CD4-positive, CD25-positive, alpha-beta regulatory T cell (primary cell): ENCODE measurements around the gene KCNT1. TPM values are rescaled to one million over a fixed set of nuclear protein-coding genes. Genes with fewer than 3 reads are reported as not detected.

Source experiments
- ATAC-seq, 2 donors: fragments of 150-1000 bp; cut with Tn5 transposase; one replicate each; pipeline ENCODE4 v1.10.0; 2021; ENCODE audit warnings: low read depth in 2 of 2, moderate number of reproducible peaks in 2 of 2, moderate library complexity in 1 of 2
- DNase-seq, 3 donors: peaks; one replicate each; pipeline versions ENCODE4 v3.0.0 to v3.0.0-alpha.2; 2012 to 2022; ENCODE audit warnings: mixed read lengths in 1 of 3
- H3K27ac ChIP-seq: one replicate; pipeline ENCODE4 v1.7.0; 2013; ENCODE audit warnings: mild to moderate bottlenecking, low read length; ENCODE audit not compliant: insufficient read depth, poor library complexity, severe bottlenecking
- H3K27me3 ChIP-seq: one replicate; pipeline ENCODE4 v1.7.0; 2013; ENCODE audit warnings: low read length; ENCODE audit not compliant: control insufficient read depth, insufficient read depth
- H3K36me3 ChIP-seq: one replicate; pipeline ENCODE4 v1.7.0; 2013; ENCODE audit warnings: mild to moderate bottlenecking, low read length, moderate library complexity; ENCODE audit not compliant: control insufficient read depth, insufficient read depth
- H3K4me1 ChIP-seq: 2 replicates; pipeline ENCODE4 v1.7.0; 2013; ENCODE audit warnings: mild to moderate bottlenecking, low read length; ENCODE audit not compliant: insufficient read depth, control insufficient read depth, poor library complexity, severe bottlenecking
- H3K4me3 ChIP-seq: one replicate; pipeline ENCODE4 v1.7.0; 2013; ENCODE audit warnings: low read depth, mild to moderate bottlenecking, low read length, moderate library complexity
- H3K9me3 ChIP-seq, 2 experiments: 1 replicate in 1 of 2; 2 replicates in 1 of 2; pipeline ENCODE4 v1.7.0; 2013; ENCODE audit warnings: low read length in 2 of 2, mild to moderate bottlenecking in 1 of 2, moderate library complexity in 1 of 2; ENCODE audit not compliant: control insufficient read depth in 2 of 2
- H3K27ac Mint-ChIP-seq, 3 donors: one replicate each; pipeline ENCODE4 v1.8.0; 2020 to 2022; ENCODE audit warnings: mild to moderate bottlenecking in 3 of 3, mixed read lengths in 3 of 3, moderate library complexity in 2 of 3
- H3K27me3 Mint-ChIP-seq: one replicate; pipeline ENCODE4 v1.8.0; 2022; ENCODE audit warnings: mild to moderate bottlenecking, mixed read lengths
- H3K36me3 Mint-ChIP-seq: one replicate; pipeline ENCODE4 v1.8.0; 2020; ENCODE audit warnings: mixed read lengths
- H3K4me1 Mint-ChIP-seq, 4 donors: one replicate each; pipeline ENCODE4 v1.8.0; 2020 to 2022; ENCODE audit warnings: mixed read lengths in 4 of 4, mild to moderate bottlenecking in 1 of 4
- H3K4me3 Mint-ChIP-seq, 4 donors: one replicate each; pipeline ENCODE4 v1.8.0; 2020 to 2022; ENCODE audit warnings: mild to moderate bottlenecking in 4 of 4, mixed read lengths in 4 of 4, moderate library complexity in 3 of 4
- H3K9me3 Mint-ChIP-seq, 7 donors: one replicate each; pipeline ENCODE4 v1.8.0; 2020 to 2022; ENCODE audit warnings: mixed read lengths in 7 of 7, mild to moderate bottlenecking in 3 of 7, moderate library complexity in 2 of 7
- polyA plus RNA-seq, 4 donors: library from polyadenylated mRNA; unstranded; fragments of 300-500 nt; fragmentation: Illumina TruSeq; gene quantifications; one replicate each; pipeline ENCODE4 v1.2.3, GENCODE V29; 2021
- total RNA-seq: library from RNA; stranded (reverse); gene quantifications from one replicate; pipeline ENCODE4 v1.2.3, GENCODE V29; 2022

KCNT1 gene
- total and polyA plus RNA-seq, 5 donors from 2014 or later, result not detected

GRCh38 chr9:135703726-135704125 is 1.7 kb downstream of the KCNT1 start:
- H3K27me3 Mint-ChIP-seq, result no peaks in the 10 kb centered on the region
- no peak overlapping the region for H3K27ac ChIP-seq
- H3K4me1 ChIP-seq, result peaks cover 11% of the 10 kb centered on the region
- no peaks in the 10 kb centered on the region for H3K36me3 Mint-ChIP-seq
- no peaks in the 10 kb centered on the region for H3K27me3 ChIP-seq
- no peaks in the 10 kb centered on the region for H3K9me3 ChIP-seq
- no peaks in the 10 kb centered on the region for H3K36me3 ChIP-seq
- H3K9me3 Mint-ChIP-seq, result no peaks in the 10 kb centered on the region
- ATAC-seq (no peak), DNase-seq (no peak)
- no peak overlapping the region for H3K4me3 ChIP-seq
- H3K4me1 Mint-ChIP-seq, result no peaks in the 10 kb centered on the region
- no peak overlapping the region for H3K27ac Mint-ChIP-seq
- no peak overlapping the region for H3K4me3 Mint-ChIP-seq

- H3K36me3 Mint-ChIP-seq, result no peaks in the 10 kb centered on the region
- no peak overlapping the region for H3K4me3 Mint-ChIP-seq
- Histone ChIP-seq H3K27me3 (no peaks in the 10 kb centered on the region), H3K27ac (no peak overlapping the region), H3K4me1 (peaks cover 11% of the 10 kb centered on the region), H3K9me3 (no peaks in the 10 kb centered on the region), H3K36me3 (no peaks in the 10 kb centered on the region), H3K4me3 (no peak overlapping the region)
- H3K27ac Mint-ChIP-seq, result no peak overlapping the region
- no peaks in the 10 kb centered on the region for H3K9me3 Mint-ChIP-seq
- ATAC-seq, result no peak
- no peaks in the 10 kb centered on the region for H3K4me1 Mint-ChIP-seq
- DNase-seq, result no peak
- H3K27me3 Mint-ChIP-seq, result no peaks in the 10 kb centered on the region
Measured at GRCh38 chr9:135704483-135704882, 2.5 kb downstream of the KCNT1 start.

- H3K4me1 ChIP-seq, result peaks cover 11% of the 10 kb centered on the region
- DNase-seq, result no peak
- no peaks in the 10 kb centered on the region for H3K4me1 Mint-ChIP-seq
- no peak overlapping the region for H3K27ac ChIP-seq
- no peak overlapping the region for H3K4me3 ChIP-seq
- H3K4me3 Mint-ChIP-seq, result no peak overlapping the region
- ATAC-seq, result no peak
- no peaks in the 10 kb centered on the region for H3K27me3 ChIP-seq
- H3K27ac Mint-ChIP-seq, result no peak overlapping the region
- no peaks in the 10 kb centered on the region for H3K27me3 Mint-ChIP-seq
- no peaks in the 10 kb centered on the region for H3K36me3 Mint-ChIP-seq
- H3K9me3 Mint-ChIP-seq, result no peaks in the 10 kb centered on the region
- H3K9me3 ChIP-seq, result no peaks in the 10 kb centered on the region
- no peaks in the 10 kb centered on the region for H3K36me3 ChIP-seq
Measured at GRCh38 chr9:135705376-135705775, 3.4 kb downstream of the KCNT1 start.

DNA sequence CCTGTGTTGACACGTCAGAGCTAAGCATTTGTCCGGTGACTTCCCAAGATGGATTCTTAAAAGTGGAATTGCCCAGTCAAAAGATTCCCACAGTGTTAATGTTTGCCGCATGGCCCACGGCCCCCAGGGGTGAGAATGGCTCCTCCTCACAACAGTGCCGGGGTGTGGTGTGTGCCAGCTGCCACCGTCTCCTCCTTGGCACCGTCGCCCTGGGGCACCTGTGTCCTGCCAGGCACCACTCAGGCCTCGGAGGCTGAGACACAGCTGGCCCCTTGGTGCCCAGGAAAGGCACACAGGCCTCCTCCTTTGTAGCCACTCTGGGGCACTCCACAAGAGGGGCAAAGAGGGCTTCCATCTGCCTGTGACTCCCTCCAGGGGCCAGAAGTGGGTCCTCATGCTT is 4.3 kb downstream of the KCNT1 start:
- H3K9me3 Mint-ChIP-seq, result no peaks in the 10 kb centered on the region
- no peaks in the 10 kb centered on the region for H3K27me3 ChIP-seq
- H3K27ac ChIP-seq, result no peak overlapping the region
- no peak overlapping the region for H3K4me3 ChIP-seq
- ATAC-seq (no peak), DNase-seq (no peak)
- H3K27me3 Mint-ChIP-seq, result no peaks in the 10 kb centered on the region
- no peaks in the 10 kb centered on the region for H3K36me3 Mint-ChIP-seq
- no peaks in the 10 kb centered on the region for H3K4me1 Mint-ChIP-seq
- H3K36me3 ChIP-seq, result no peaks in the 10 kb centered on the region
- H3K4me1 ChIP-seq, result peaks cover 10% of the 10 kb centered on the region
- no peak overlapping the region for H3K27ac Mint-ChIP-seq
- H3K9me3 ChIP-seq, result no peaks in the 10 kb centered on the region
- no peak overlapping the region for H3K4me3 Mint-ChIP-seq

GRCh38 chr9:135707252-135708138 is 5.5 kb downstream of the KCNT1 start:
- H3K36me3 ChIP-seq, result no peaks in the 10 kb centered on the region
- Mint-ChIP-seq H3K4me3 (no peak overlapping the region), H3K27me3 (peaks cover 4% of the 10 kb centered on the region), H3K4me1 (no peaks in the 10 kb centered on the region), H3K27ac (no peak overlapping the region), H3K36me3 (no peaks in the 10 kb centered on the region), H3K9me3 (no peaks in the 10 kb centered on the region)
- H3K4me3 ChIP-seq, result no peak overlapping the region
- no peak overlapping the region for H3K27ac ChIP-seq
- no peak for ATAC-seq
- H3K27me3 ChIP-seq, result no peaks in the 10 kb centered on the region
- no peaks in the 10 kb centered on the region for H3K9me3 ChIP-seq
- DNase-seq, result no peak
- H3K4me1 ChIP-seq, result no peaks in the 10 kb centered on the region

- Mint-ChIP-seq H3K36me3 (no peaks in the 10 kb centered on the region), H3K4me1 (no peaks in the 10 kb centered on the region), H3K27me3 (peaks cover 11% of the 10 kb centered on the region), H3K27ac (no peak overlapping the region), H3K4me3 (no peak overlapping the region), H3K9me3 (no peaks in the 10 kb centered on the region)
- no peaks in the 10 kb centered on the region for H3K27me3 ChIP-seq
- H3K4me3 ChIP-seq, result no peak overlapping the region
- H3K27ac ChIP-seq, result no peak overlapping the region
- no peaks in the 10 kb centered on the region for H3K9me3 ChIP-seq
- ATAC-seq (no peak), DNase-seq (no peak)
- no peaks in the 10 kb centered on the region for H3K4me1 ChIP-seq
- no peaks in the 10 kb centered on the region for H3K36me3 ChIP-seq
Measured at GRCh38 chr9:135708164-135708563, 6.2 kb downstream of the KCNT1 start.

DNA sequence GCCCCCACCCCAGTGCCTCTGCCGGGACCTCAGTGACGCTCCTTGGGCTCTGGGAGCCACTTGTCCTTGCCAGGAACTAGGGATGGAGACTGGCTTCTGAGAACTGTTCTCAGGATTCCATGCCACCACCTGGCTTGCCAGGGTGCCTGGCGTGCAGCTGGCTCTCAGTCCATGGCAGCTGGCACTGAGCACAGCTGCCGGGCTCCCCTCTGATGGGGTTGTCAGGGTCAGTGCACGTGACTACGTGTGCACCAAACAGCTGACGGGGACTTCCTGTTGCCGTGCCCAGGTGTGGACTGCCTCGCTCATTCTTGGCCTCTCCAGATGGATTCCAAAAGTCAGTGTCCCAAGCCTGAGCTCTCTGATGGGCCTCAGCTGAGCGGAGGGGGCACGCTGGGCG is 9.4 kb downstream of the KCNT1 start:
- no peaks in the 10 kb centered on the region for H3K4me1 ChIP-seq
- H3K27me3 ChIP-seq, result no peaks in the 10 kb centered on the region
- no peaks in the 10 kb centered on the region for H3K36me3 ChIP-seq
- H3K27ac Mint-ChIP-seq, result no peak overlapping the region
- no peak for ATAC-seq
- H3K27ac ChIP-seq, result no peak overlapping the region
- no peaks in the 10 kb centered on the region for H3K36me3 Mint-ChIP-seq
- H3K4me3 Mint-ChIP-seq, result no peak overlapping the region
- no peak for DNase-seq
- H3K27me3 Mint-ChIP-seq, result peaks cover 26% of the 10 kb centered on the region
- H3K4me1 Mint-ChIP-seq, result no peaks in the 10 kb centered on the region
- H3K9me3 ChIP-seq, result no peaks in the 10 kb centered on the region
- H3K9me3 Mint-ChIP-seq, result no peaks in the 10 kb centered on the region
- H3K4me3 ChIP-seq, result no peak overlapping the region

DNA sequence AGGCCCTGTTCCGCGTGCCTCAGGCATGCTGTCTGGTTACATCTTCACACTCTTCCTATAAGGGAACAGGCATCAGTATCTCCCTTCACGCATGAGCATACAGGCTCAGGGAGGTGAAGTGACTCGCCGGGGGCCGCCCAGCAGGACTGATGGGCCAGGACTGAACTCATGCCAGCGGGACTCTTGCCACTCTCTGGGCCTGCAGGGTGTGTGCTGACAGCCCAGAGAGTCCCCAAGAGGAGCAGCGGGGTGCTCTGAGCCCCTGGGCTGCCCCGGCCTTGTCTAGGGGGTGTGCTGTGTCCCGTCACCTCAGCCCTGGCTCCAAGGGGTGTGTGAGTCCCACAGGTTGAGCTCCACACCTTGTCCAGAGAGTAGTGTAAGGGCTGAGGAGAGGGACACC is 9.9 kb downstream of the KCNT1 start:
- Histone ChIP-seq H3K27ac (no peak overlapping the region), H3K4me3 (no peak overlapping the region), H3K36me3 (no peaks in the 10 kb centered on the region), H3K4me1 (no peaks in the 10 kb centered on the region), H3K9me3 (no peaks in the 10 kb centered on the region), H3K27me3 (no peaks in the 10 kb centered on the region)
- no peak overlapping the region for H3K4me3 Mint-ChIP-seq
- H3K9me3 Mint-ChIP-seq, result peaks cover 0 to 1% (median 0%) of the 10 kb centered on the region in 7 donors
- no peak overlapping the region for H3K27ac Mint-ChIP-seq
- no peak for ATAC-seq
- peaks cover 26% of the 10 kb centered on the region for H3K27me3 Mint-ChIP-seq
- no peaks in the 10 kb centered on the region for H3K36me3 Mint-ChIP-seq
- no peak for DNase-seq
- no peaks in the 10 kb centered on the region for H3K4me1 Mint-ChIP-seq
